IPS-15b (cell line): Measurements from ENCODE around the gene CDK10.

Source experiments
- H3K27me3 ChIP-seq: one replicate; pipeline ENCODE4 v1.6.1; 2013; ENCODE audit warnings: low read length; ENCODE audit not compliant: control insufficient read depth, insufficient read depth
- H3K36me3 ChIP-seq: one replicate; pipeline ENCODE4 v1.6.1; 2013; ENCODE audit warnings: low read length; ENCODE audit not compliant: control insufficient read depth, insufficient read depth
- H3K4me1 ChIP-seq: one replicate; pipeline ENCODE4 v1.6.1; 2013; ENCODE audit warnings: mild to moderate bottlenecking, low read length; ENCODE audit not compliant: control insufficient read depth, insufficient read depth
- H3K4me3 ChIP-seq: one replicate; pipeline ENCODE4 v1.5.1; 2013; ENCODE audit warnings: low read depth, low read length
- H3K9ac ChIP-seq: one replicate; pipeline ENCODE4 v1.6.1; 2013; ENCODE audit warnings: low read depth, mild to moderate bottlenecking, low read length
- H3K9me3 ChIP-seq: one replicate; pipeline ENCODE4 v1.6.1; 2013; ENCODE audit warnings: mild to moderate bottlenecking, low read length; ENCODE audit not compliant: control insufficient read depth, insufficient read depth

CDK10 gene

DNA sequence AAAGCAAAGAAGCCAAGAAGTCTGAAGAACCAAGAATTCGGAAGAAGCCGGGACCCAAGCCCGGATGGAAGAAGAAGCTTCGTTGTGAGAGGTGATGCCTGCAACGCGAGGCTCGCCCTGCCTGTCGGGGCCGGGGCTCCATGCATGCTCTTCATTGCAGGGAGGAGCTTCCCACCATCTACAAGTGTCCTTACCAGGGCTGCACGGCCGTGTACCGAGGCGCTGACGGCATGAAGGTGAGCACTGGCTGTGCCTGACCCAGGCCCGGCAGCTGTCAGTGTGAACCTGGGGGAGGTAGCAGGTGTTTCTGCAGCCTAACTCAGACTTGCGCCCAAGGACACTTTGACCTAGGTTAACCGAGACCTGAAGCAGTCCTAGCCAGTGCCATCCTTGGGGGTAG is 46.8 kb downstream of the CDK10 start:
- H3K4me3 ChIP-seq: no peak overlapping the region
- H3K9ac ChIP-seq: no peak overlapping the region
- H3K36me3 ChIP-seq: peaks cover 42% of the 10 kb centered on the region
- peaks cover 2% of the 10 kb centered on the region for H3K4me1 ChIP-seq
- no peaks in the 10 kb centered on the region for H3K27me3 ChIP-seq
- no peaks in the 10 kb centered on the region for H3K9me3 ChIP-seq

GRCh38 chr16:89733792-89734191 is 47.3 kb downstream of the CDK10 start:
- Histone ChIP-seq H3K36me3 (peaks cover 47% of the 10 kb centered on the region), H3K27me3 (no peaks in the 10 kb centered on the region), H3K9ac (no peak overlapping the region), H3K4me3 (no peak overlapping the region), H3K9me3 (no peaks in the 10 kb centered on the region), H3K4me1 (peaks cover 2% of the 10 kb centered on the region)

DNA sequence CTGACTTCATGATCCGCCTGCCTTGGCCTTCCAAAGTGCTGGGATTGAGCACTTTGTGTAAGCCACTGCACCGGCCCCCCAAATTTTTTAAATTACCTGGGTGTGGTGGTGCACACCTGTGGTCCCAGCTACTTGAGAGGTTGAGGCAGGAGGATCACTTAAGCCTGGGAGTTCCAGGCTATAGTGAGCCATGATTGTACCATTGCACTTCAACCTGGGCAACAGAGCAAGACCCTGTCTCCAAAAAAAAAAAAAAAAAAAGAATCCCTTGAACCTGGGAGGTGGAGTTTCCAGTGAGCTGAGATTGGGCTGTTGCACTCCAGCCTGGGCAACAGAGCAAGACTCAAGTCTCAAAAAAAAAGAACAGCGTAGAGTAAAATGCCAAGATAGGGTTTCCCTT is 50.1 kb downstream of the CDK10 start:
- no peaks in the 10 kb centered on the region for H3K9me3 ChIP-seq
- no peaks in the 10 kb centered on the region for H3K4me1 ChIP-seq
- H3K9ac ChIP-seq: no peak overlapping the region
- H3K27me3 ChIP-seq: no peaks in the 10 kb centered on the region
- H3K4me3 ChIP-seq: no peak overlapping the region
- peaks cover 56% of the 10 kb centered on the region for H3K36me3 ChIP-seq

DNA sequence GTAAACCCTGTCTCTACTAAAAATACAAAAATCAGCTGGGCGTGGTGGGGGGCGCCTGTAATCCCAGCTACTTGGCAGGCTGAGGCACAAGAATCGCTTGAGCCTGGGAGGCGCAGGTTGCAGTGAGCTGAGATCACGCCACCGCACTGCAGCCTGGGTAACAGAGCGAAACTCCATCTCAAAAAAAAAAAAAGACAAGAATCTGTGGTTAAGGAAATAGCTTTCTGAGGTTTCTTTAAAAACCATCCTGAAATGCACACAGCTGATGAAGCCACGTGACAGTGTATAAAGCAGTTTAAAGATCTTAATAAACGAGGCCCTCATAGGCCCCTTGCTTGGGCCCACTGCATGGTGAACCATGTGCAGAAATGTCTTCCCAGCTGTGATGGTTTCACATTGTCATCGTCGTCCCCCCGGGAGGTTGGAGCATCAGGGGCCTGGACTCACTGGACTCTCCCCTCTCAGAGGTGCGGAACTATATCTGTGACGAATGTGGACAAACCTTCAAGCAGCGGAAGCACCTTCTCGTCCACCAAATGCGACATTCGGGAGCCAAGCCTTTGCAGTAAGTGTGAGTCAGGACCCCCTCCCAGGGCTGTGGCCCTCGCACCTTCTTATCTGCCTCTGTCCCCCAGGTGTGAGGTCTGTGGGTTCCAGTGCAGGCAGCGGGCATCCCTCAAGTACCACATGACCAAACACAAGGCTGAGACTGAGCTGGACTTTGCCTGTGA is 51.0 kb downstream of the CDK10 start:
- H3K27me3 ChIP-seq: no peaks in the 10 kb centered on the region
- H3K4me3 ChIP-seq: no peak overlapping the region
- no peaks in the 10 kb centered on the region for H3K4me1 ChIP-seq
- no peak overlapping the region for H3K9ac ChIP-seq
- peaks cover 61% of the 10 kb centered on the region for H3K36me3 ChIP-seq
- no peaks in the 10 kb centered on the region for H3K9me3 ChIP-seq

- H3K9me3 ChIP-seq: no peaks in the 10 kb centered on the region
- no peak overlapping the region for H3K9ac ChIP-seq
- no peaks in the 10 kb centered on the region for H3K4me1 ChIP-seq
- H3K27me3 ChIP-seq: no peaks in the 10 kb centered on the region
- no peak overlapping the region for H3K4me3 ChIP-seq
- peaks cover 66% of the 10 kb centered on the region for H3K36me3 ChIP-seq
These were observed 51.5 kb downstream of the CDK10 start for GRCh38 chr16:89738072-89738377.

DNA sequence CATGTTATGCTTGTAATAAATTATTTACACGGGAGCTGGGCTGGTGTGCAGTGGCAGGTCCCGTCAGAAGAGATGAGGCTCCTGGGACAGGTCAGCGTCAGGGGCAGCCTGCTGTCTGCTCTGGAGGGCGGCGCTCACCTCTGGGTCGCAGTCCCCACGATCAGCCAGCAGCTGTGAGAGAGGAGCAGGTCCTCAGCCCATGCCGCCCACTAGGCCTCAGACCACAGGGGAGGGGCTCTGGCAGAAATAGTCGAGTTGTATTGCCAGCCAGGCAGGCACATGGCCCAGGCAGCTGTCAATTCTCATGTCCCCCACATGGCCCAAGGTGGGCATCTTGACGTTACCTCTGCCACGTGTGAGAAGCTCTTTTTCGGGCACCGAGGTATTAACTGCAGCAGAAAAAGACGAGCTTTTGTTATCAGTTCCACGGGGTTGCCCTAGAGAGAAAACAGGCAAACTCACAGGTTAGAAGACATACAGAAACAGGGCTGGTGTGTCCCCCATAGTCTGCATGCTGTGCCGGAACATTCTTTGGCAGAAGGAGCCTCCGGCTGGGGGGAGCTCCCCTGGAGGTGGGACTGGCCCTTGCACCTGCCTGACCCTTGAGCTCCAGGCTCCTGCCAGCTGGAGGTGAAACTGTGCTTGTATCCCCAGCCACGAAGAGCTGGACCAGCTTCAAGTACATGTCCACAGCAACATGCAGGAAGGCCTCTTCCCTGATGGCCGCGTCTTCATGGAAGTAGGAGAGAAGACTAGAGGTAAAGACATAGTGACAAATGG is 52.2 kb downstream of the CDK10 start:
- H3K27me3 ChIP-seq: no peaks in the 10 kb centered on the region
- H3K36me3 ChIP-seq: peaks cover 63% of the 10 kb centered on the region

GRCh38 chr16:89739383-89739782 is 52.9 kb downstream of the CDK10 start:
- Histone ChIP-seq H3K4me3 (no peak overlapping the region), H3K27me3 (no peaks in the 10 kb centered on the region), H3K9ac (no peak overlapping the region), H3K9me3 (no peaks in the 10 kb centered on the region), H3K4me1 (no peaks in the 10 kb centered on the region), H3K36me3 (peaks cover 65% of the 10 kb centered on the region)

More for the DNA sequence above, 52.2 kb downstream of the CDK10 start:
- no peaks in the 10 kb centered on the region for H3K4me1 ChIP-seq
- no peaks in the 10 kb centered on the region for H3K9me3 ChIP-seq
- no peak overlapping the region for H3K9ac ChIP-seq
- H3K4me3 ChIP-seq: no peak overlapping the region

DNA sequence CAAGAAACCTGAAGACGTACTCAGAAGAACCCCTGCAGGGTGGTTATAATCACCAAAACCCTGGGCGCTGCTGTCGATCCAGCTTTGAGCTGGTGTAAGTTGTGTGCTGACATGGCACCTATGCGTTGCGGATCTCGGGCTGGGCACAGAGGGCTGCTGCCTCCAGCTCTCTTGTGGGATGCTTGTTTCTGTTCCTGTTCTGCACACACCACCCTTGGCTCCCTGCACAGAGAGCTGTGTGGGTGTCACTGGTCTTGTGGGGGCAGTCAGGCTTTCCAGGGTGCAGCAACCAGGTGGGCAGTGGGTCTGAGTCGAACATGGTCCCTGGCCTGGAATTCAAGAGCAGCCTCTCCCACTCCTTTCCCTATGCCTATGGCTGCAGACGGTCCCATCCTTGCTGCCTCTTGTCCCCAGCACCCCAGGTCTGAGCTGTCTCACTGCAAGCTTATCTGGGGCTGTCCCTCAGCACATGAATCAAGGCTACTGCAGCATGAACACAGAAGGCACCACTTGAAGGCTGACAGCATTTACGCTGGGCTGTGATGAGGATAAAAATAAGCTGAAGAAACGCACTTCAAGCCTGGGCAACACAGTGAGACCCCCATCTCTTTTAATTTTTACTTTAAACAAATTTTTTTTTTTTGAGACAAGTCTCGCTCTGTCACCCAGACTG is 55.0 kb downstream of the CDK10 start:
- Histone ChIP-seq H3K4me1 (no peaks in the 10 kb centered on the region), H3K4me3 (no peak overlapping the region), H3K9me3 (no peaks in the 10 kb centered on the region), H3K9ac (no peak overlapping the region), H3K27me3 (no peaks in the 10 kb centered on the region), H3K36me3 (peaks cover 74% of the 10 kb centered on the region)

GRCh38 chr16:89742948-89743347 is 56.5 kb downstream of the CDK10 start:
- Histone ChIP-seq H3K9me3 (no peaks in the 10 kb centered on the region), H3K36me3 (peaks cover 74% of the 10 kb centered on the region), H3K9ac (no peak overlapping the region), H3K4me1 (no peaks in the 10 kb centered on the region), H3K27me3 (no peaks in the 10 kb centered on the region), H3K4me3 (no peak overlapping the region)

DNA sequence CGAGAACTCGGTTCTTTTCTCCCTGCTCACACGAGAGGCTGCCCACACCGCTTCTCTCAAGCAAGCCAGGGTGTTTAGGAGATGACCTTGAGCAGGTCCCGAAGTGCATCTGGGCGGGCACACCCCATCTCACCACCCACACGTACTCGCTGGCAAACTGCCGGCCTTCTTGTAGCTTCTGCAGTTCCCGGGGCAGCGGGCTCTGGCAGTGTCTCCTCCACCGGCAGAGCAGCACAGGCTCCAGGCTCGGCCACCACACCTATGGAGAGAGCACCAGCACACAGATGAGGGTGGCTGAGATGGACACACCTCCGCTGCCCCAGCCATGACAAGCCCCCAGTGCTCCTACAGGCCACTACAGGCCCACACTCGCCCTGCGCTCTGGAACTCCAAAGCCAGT is 58.3 kb downstream of the CDK10 start:
- Histone ChIP-seq H3K9ac (no peak overlapping the region), H3K36me3 (peaks cover 70% of the 10 kb centered on the region), H3K4me1 (no peaks in the 10 kb centered on the region), H3K9me3 (no peaks in the 10 kb centered on the region), H3K27me3 (no peaks in the 10 kb centered on the region), H3K4me3 (no peak overlapping the region)
